Measurements from ENCODE around the gene SLC24A4. TPM values are rescaled to one million over a fixed set of nuclear protein-coding genes. Genes with fewer than 3 reads are reported as not detected.

The SLC24A4 gene
- total RNA-seq, 1 donor from 2014 or later: not detected

- Histone ChIP-seq H3K27me3 (ENCODE audit: control insufficient read depth, insufficient read depth, low read length) (no peaks in the 10 kb centered on the region), H3K36me3 (ENCODE audit: control insufficient read depth, insufficient read depth, low read length) (no peaks in the 10 kb centered on the region), H3K4me3 (ENCODE audit: low read depth, low read length) (no peak overlapping the region)
- no peak for FAIRE-seq
- no peak for TF ChIP-seq CTCF (IDR thresholded peaks at IDR 0.05; ENCODE audit: insufficient read depth, low read length, severe bottlenecking)
- DNase-seq (ENCODE audit: low read depth): no peak
Measured at GRCh38 chr14:92451245-92451644, 128.3 kb downstream of the SLC24A4 start.

DNA sequence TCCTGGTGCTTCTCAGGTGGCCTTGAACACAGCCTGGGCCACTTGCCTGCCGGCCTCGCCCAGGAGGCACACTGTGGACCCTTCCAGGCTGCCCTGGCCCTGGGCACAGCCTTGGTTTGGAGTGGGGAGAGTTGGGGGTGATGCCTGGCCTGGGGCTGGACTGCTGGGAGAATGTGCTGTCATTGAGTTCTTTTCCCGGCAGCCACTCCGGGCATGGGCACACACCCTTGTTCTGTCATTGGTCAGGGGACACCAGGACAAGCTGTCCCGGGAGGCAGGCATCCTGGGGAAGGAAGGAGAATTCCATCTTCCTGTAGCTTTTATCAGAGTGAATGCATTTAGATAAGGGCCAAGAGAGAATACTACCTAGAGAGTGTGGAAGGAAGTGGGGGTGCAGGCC is 128.8 kb downstream of the SLC24A4 start:
- FAIRE-seq (no peak), DNase-seq (ENCODE audit: low read depth) (no peak)
- TF ChIP-seq CTCF (IDR thresholded peaks at IDR 0.05; ENCODE audit: insufficient read depth, low read length, severe bottlenecking): no peak
- Histone ChIP-seq H3K36me3 (ENCODE audit: control insufficient read depth, insufficient read depth, low read length) (no peaks in the 10 kb centered on the region), H3K4me3 (ENCODE audit: low read depth, low read length) (no peak overlapping the region), H3K27me3 (ENCODE audit: control insufficient read depth, insufficient read depth, low read length) (no peaks in the 10 kb centered on the region)

DNA sequence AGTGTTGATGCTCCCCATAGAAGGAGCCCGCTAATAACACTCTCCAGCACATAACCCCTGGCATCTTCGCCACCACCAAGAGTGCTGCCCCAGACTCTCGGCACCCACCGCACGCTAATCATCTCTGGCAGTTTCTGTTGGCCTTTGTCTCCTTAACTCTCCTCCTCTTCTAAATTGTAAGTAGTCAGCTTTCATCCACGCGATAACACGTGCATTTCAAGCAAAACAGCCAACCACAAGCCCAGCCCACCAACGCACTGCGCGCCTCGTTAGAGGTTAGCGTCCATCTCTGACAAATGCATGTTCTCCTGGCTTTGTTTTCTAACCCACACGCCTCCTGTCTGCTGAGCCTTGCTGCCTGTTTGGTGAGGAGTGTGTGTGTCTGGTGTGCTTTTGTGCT is 129.5 kb downstream of the SLC24A4 start:
- H3K36me3 ChIP-seq (ENCODE audit: control insufficient read depth, insufficient read depth, low read length): no peaks in the 10 kb centered on the region
- no peak for TF ChIP-seq CTCF (IDR thresholded peaks at IDR 0.05; ENCODE audit: insufficient read depth, low read length, severe bottlenecking)
- no peak for FAIRE-seq
- H3K4me3 ChIP-seq (ENCODE audit: low read depth, low read length): no peak overlapping the region
- H3K27me3 ChIP-seq (ENCODE audit: control insufficient read depth, insufficient read depth, low read length): no peaks in the 10 kb centered on the region
- no peak for DNase-seq (ENCODE audit: low read depth)

- no peak overlapping the region for H3K4me3 ChIP-seq (ENCODE audit: low read depth, low read length)
- DNase-seq (ENCODE audit: low read depth) (no peak), FAIRE-seq (no peak)
- no peaks in the 10 kb centered on the region for H3K27me3 ChIP-seq (ENCODE audit: control insufficient read depth, insufficient read depth, low read length)
- no peaks in the 10 kb centered on the region for H3K36me3 ChIP-seq (ENCODE audit: control insufficient read depth, insufficient read depth, low read length)
- TF ChIP-seq CTCF (IDR thresholded peaks at IDR 0.05; ENCODE audit: insufficient read depth, low read length, severe bottlenecking): no peak
Measured at GRCh38 chr14:92453691-92454090, 130.7 kb downstream of the SLC24A4 start.

GRCh38 chr14:92455231-92455630 is 132.3 kb downstream of the SLC24A4 start:
- no peak for DNase-seq (ENCODE audit: low read depth)
- TF ChIP-seq CTCF (IDR thresholded peaks at IDR 0.05; ENCODE audit: insufficient read depth, low read length, severe bottlenecking): no peak
- Histone ChIP-seq H3K27me3 (ENCODE audit: control insufficient read depth, insufficient read depth, low read length) (no peaks in the 10 kb centered on the region), H3K4me3 (ENCODE audit: low read depth, low read length) (no peak overlapping the region), H3K36me3 (ENCODE audit: control insufficient read depth, insufficient read depth, low read length) (no peaks in the 10 kb centered on the region)
- no peak for FAIRE-seq

- DNase-seq (ENCODE audit: low read depth) (peak; percentile 29), FAIRE-seq (no peak)
- no peaks in the 10 kb centered on the region for H3K27me3 ChIP-seq (ENCODE audit: control insufficient read depth, insufficient read depth, low read length)
- peak; percentile 73 for TF ChIP-seq CTCF (IDR thresholded peaks at IDR 0.05; ENCODE audit: insufficient read depth, low read length, severe bottlenecking)
- no peaks in the 10 kb centered on the region for H3K36me3 ChIP-seq (ENCODE audit: control insufficient read depth, insufficient read depth, low read length)
- H3K4me3 ChIP-seq (ENCODE audit: low read depth, low read length): no peak overlapping the region
Measured at GRCh38 chr14:92456215-92457015, 133.4 kb downstream of the SLC24A4 start.

Data from bronchial epithelial cell (primary cell).